Esophagus squamous epithelium (tissue), 4 donors: ENCODE measurements around the gene DDX11.
"Not testable (repeated sequence)": the region's sequence is repeated elsewhere in the genome, so short reads cannot be mapped to it uniquely, and the experiment has no call there.

Experiments used
- CTCF ChIP-seq, 6 experiments: fragments of 450-650 bp in 4 of 6; fragments of 200-600 bp in 2 of 6; sonication (generic) in 2 of 6; IDR thresholded peaks; one replicate each; pipeline ENCODE4 v1.5.1; 2016 to 2019; ENCODE audit warnings: antibody characterized with exemption in 6 of 6, mild to moderate bottlenecking in 4 of 6, moderate library complexity in 4 of 6
- POLR2A ChIP-seq, 4 donors: fragments of 450-650 bp; IDR thresholded peaks; one replicate each; pipeline ENCODE4 v1.6.1; 2017; ENCODE audit warnings: antibody characterized with exemption in 4 of 4, mild to moderate bottlenecking in 4 of 4, moderate library complexity in 3 of 4

GRCh38 chr12:31104773-31105172 lies 31.1 kb downstream of the DDX11 start:
- TF ChIP-seq POLR2A, CTCF (IDR thresholded peaks at IDR 0.05): not testable (repeated sequence)
